HG03460 (cell line): ENCODE measurements around the gene IL1RAPL1.
"Not testable (repeated sequence)": the region's sequence is repeated elsewhere in the genome, so short reads cannot be mapped to it uniquely, and the experiment has no call there.

Experiments used
- ATAC-seq: cut with Tn5 transposase; IDR thresholded peaks from one replicate; pipeline ENCODE4 v1.9.1; 2021; ENCODE audit not compliant: unreplicated experiment

Gene IL1RAPL1

GRCh38 chrX:28757290-28757689 lies 170.0 kb downstream of the IL1RAPL1 start:
- no peak for ATAC-seq

DNA sequence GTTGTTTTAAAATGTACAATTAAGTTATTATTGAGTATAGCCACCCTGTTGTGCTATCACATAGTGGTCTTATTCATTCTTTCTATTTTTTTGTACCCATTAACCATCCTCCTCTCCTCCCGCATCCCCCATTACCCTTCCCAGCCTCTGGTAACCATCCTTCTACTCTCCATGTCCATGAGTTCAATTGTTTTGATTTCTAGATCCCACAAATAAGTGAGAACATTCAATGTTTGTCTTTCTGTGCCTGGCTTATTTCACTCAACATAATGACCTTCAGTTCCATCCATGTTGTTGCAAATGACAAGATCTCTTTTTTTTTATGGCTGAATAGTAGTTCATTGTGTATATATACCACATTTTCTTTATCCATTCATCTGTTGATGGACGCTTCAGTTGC lies 179.3 kb downstream of the IL1RAPL1 start:
- not testable (repeated sequence) for ATAC-seq

- no peak for ATAC-seq
Observed at GRCh38 chrX:28773807-28774206, 186.6 kb downstream of the IL1RAPL1 start.

DNA sequence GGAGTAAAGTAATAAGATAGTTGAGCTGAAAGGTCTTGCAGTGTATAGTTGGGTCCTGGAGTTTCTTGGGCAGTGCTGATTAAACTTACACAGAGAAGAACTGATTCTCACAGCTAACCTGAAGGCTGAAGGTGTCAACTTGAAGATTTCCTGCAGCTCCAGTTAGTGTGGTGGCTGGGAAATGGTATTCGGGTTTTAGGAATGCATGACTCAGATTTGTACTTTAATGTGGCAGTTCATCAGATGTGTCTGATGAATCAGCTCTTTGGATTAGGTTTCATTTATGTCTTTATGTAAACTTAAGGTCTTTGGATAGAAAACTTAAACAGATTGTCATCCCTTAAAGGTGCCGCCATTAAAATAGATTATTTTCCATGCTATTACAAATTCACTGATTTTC lies 200.0 kb downstream of the IL1RAPL1 start:
- ATAC-seq = no peak

- ATAC-seq = not testable (repeated sequence)
Observed at GRCh38 chrX:28800671-28801070, 213.4 kb downstream of the IL1RAPL1 start.

DNA sequence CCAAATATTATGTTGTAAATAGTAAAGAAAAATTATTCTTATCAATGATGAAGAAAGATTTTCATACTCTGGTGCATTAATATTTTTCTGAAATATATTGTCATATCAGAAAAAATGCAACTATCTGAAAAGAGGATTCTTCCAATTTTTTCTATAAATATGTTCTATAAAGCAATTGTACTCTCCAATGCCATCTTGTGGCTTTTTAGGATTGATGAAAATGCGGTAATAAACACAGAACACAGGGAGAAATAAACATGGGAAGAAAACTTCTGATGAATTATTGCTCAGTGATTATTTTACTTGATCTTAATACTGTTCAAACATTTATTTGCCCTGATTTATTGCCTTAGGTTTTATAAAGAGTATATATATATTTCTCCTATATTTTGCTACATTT lies 215.4 kb downstream of the IL1RAPL1 start:
- ATAC-seq = no peak

DNA sequence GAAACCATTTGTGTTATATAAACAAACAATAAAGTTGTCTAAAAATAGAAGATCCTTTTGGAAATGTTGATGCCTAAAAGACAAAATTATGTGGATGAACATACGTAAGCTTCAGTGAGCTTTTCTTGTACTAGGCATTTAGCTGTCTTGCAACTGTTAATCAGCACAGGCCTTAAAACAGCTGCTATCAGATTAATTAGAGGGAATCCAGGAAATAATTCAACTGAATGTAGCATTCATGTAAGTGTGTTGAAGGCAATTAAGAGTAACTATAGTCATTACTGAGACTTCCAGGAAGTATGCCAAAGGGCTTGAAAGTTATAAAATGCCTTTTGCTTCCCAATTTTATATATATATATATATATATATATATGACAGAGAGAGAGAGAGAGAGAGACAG lies 248.7 kb downstream of the IL1RAPL1 start:
- ATAC-seq = no peak

DNA sequence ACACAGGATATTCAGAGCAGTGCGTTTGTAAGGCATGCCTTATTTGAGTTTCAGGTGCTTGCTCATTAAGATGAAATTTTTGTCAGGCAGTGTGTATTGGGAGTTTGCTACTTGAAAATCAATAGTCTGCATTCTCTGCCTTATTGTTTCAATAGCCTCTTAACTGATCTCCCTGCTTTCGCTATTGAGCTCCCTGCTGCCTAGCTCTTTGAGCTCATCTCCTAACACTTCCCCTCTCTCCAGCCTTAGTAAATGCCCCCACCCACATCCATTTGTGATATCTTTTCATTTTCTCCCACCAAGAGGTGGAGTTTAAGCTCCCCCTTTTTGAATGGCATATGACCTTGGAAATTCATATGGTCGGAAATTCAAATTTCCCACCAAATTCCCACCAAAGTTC lies 256.6 kb downstream of the IL1RAPL1 start:
- no peak for ATAC-seq

- no peak for ATAC-seq
Observed at GRCh38 chrX:28847423-28847822, 260.2 kb downstream of the IL1RAPL1 start.

GRCh38 chrX:28848707-28849106 lies 261.5 kb downstream of the IL1RAPL1 start:
- ATAC-seq = no peak

DNA sequence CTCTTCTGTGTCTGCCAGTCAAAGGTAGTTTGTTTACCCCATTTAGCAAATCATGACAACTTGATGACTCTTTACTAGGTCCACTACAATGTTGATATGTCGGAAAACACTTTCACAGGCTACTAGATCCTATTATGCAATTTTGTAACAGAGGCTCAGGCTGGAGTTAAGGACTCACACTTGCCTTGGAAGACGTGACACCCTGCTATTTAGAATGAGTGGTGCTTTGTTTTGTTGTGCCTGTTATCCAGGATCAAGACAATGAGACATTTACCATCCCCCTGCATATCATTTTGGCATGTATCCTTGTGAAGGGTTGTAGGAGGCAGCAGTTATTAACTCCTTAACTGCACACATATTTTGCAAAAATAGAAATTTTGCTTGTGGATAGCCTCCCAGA lies 263.7 kb downstream of the IL1RAPL1 start:
- ATAC-seq = no peak

DNA sequence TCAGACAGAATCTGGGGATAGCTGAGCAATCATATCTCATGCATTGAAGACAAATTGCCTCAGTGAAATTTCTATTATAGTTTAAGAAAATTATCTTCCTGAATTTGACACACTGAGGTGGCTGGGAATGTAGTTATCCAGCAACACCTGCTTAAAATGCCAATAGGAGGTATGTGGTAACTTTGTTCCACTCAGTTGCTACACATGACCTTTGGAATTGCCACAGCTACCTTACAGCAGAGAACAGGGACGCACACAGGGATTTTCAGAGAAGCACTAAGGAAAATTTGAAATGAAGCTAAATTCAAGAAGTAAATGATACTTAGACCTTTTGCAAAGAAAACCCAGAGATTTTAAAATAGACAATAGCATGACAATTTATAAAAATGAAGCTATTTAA lies 264.6 kb downstream of the IL1RAPL1 start:
- ATAC-seq = no peak

DNA sequence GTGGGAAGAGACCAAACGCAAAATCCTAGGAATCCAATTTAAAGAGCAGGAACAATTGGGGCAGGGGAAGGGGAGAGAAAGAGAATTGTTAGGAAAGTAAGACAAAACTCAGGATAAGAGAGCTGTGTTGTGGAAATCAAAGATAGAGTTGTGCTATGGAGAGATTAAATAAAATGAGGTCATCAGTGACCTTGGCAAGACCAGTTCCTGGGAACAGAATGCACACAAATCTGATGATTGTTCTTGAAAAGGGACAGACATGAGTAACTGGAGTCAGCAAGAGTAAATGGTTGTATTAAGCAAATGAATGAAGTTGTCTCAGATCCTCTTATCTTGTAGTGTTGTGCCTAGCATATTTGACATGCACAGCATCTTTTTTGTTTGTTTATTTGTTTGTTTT lies 267.4 kb downstream of the IL1RAPL1 start:
- no peak for ATAC-seq

DNA sequence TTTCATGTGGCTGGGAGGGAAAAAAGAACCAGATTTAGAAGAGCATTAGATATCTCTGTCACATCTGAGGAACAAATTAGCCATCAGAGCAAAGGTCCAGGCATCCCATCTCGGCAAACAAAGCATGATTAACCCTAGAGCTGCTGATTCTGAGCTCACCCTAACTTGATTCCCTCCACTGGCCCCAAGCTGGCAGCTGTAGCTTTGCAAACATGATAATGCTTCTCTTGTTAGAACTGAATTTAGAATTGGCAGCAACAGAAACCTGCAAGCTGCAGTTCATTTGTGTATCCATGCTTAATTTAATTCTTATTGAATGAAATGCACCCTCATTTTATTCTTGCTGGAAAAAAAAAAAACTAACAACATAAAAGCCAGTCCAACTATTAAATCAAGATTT lies 289.2 kb downstream of the IL1RAPL1 start:
- ATAC-seq = no peak

GRCh38 chrX:28876901-28877300 lies 289.7 kb downstream of the IL1RAPL1 start:
- ATAC-seq = no peak

DNA sequence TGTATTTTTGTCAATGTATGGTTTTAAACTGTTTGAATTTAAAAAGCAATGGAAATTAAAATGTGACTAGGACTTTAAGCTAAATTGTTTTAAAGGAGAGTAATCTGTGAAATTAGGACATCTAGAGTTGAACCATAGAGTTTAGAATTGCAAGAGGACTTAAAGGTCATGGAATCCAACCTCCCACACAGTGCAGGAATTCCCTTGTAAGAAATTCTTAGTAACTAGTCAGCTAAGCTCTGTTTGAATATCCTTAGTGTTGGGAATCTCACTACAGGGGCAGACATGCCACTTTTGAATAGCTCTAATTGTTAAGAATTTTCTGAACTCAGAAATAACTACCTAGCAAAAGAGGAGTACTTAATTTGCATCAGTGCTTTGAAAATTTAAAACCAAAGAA lies 292.9 kb downstream of the IL1RAPL1 start:
- ATAC-seq = no peak

GRCh38 chrX:28884823-28885222 lies 297.6 kb downstream of the IL1RAPL1 start:
- no peak for ATAC-seq

- ATAC-seq = no peak
Observed at GRCh38 chrX:28888416-28888815, 301.2 kb downstream of the IL1RAPL1 start.

- ATAC-seq = no peak
Observed at GRCh38 chrX:28889591-28890090, 302.4 kb downstream of the IL1RAPL1 start.

DNA sequence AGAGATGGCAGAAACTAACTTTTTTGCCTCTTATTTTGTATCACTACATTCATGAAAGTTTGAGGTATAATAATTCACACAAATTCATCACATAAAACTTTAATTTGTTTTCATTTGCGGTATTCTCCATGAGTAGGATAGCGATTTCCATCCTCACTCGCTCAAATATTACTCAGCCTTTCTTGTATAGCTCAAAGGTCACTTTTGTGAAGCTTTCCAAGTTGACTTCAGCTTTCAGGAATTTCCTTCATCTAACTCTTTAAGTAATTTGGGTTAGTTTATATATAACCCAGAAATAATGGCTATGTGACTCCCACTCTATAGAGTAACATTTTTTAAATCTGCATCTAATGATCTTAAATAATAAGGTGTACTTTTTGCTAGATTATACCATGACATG lies 314.4 kb downstream of the IL1RAPL1 start:
- no peak for ATAC-seq

- ATAC-seq = no peak
Observed at GRCh38 chrX:28910487-28910886, 323.2 kb downstream of the IL1RAPL1 start.

DNA sequence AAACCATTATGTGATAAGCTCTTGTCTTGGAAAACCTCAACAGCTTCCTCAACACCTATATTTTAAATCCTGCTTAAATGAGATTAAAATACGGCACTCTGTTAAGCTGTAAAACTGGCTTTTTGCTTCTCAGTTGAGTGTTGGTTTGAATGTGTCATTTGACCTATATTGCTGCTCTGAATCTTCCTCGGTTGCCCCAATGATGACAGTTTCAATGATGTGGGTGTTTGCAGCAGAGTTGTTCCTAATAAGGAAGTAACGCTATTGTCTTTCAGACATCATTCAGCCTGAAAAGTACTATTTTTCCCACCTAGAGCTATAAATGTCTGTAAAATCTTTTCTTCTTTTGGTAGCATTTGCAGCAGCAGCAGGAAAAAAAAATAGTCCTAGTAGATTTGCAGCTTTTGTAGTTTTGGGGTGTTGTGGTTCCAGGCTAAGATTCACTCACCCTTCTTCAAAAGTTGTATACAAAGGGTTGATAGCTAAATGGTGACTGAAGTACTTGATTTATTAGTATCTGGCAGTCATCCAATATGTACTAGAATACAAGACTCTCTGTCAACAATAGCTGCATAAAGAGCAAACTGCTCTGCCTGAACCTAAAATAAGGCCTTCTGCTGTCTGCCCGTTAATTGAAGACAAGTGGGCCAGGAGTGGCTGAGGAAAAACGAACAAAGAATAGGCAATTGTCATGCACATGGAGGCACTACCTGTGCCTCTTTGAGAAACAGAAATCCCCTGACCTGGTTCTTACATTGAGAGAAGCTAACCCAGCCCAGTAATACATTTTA lies 333.1 kb downstream of the IL1RAPL1 start:
- no peak for ATAC-seq

DNA sequence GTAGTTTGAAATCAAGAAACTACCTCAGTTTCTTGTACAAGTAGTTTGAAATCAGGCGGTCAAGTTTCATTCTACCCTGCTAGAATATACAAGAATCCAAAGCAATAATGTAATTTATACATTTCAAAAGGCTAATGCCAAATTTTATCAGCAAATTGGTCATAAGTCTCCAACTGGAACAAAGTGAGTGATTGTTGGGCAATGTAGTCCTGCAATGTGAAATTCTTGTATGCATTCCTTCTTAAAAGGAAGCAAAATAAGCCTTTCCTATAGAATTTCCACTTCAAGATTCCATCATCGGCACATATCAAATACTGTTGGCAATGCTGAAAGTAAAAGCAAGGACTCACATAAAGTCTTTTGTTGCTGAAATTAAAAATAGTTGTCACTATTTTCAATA lies 334.9 kb downstream of the IL1RAPL1 start:
- no peak for ATAC-seq
